Inferior parietal cortex (tissue), 1 donor: Measurements from ENCODE around the gene CHPF.

ENCODE experiments used
- DNase-seq: peaks from one replicate; pipeline ENCODE4 v3.0.0-alpha.2; 2016; ENCODE audit errors: extremely low spot score

The CHPF gene

DNA sequence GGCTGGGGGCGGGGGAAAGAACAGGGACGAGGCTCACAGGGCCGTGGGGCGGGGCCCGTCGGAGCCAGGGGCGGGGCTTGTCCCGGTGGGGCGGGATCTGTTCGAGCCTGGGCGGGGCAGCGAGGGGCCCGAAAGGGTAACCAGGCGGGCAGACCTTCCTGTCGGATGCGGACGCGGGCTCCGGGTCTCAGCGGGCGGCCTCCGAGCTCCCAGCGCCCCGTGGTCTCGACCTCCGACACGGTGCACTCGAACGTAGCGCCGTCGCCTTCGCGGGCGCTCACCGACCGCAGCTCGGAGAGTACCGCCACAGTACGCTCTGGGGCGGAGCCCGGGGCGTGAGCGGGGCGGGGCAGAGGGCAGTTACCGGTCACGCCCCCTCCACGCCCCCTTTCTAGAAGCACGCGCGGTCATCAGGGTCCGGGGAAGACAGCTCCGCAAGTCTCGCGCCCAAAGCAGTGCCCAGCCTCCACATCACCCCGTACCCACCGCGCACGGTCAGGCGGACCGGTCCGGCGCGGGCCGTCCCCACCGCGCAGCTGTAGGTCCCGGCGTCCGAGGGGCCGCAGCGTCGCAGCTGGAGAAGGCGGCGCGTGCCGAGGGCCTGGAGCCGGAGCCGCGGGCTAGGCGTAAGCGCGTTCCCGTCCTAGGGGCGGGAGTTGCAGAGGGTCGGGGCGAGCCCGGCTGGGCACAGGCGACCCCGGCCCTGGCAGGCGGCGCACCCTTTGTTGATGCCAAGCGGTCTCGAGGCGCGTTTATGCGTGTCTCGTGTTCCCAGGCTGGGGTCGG is 9.0 kb upstream of the CHPF start:
- DNase-seq, result peak; percentile 68

DNA sequence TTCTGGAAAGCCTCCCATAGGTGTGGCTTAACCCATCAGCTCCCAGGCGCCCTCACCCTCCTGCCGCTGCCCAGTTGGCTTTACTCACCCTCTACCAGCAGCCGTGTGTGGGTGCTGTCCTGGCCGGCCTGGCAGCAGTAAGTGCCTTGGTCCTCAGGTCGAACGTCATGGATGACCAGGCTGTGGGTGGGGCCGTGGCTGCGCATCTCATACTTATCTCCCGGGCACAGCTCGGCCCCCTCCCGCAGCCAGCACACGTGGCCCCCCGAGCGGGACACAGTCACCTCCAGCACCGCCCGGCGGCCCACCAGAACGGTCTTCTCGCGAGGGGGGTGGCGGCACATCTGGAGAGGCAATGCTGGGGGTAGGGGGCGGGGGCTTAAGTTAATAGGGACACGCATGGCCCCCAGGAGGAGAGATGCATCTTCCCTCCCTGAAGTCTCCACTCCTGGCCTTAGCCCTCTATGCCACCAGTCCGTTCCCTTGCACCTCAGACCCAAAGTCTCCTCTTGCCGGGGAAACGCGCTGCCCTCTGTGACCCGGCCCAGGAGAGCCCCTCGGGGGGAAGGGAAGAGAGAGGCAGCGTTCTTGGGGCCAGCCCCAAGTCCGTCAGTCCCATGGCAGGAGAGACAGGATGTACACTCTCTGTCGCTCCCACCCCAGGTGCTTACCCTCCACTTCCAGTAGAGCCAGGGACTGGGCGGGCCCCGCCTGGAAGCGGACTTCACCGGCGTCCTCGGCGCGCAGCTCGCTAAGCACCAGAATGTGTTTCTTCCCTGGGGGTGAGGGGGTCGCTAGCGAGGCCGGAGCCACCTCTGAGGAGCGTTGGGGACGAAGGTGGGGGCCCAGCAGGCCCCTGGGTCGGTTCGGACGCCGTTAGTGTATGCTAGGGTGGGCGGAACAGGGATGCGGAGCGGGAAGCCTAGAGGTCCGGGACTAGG is 8.1 kb upstream of the CHPF start:
- no peak for DNase-seq

DNA sequence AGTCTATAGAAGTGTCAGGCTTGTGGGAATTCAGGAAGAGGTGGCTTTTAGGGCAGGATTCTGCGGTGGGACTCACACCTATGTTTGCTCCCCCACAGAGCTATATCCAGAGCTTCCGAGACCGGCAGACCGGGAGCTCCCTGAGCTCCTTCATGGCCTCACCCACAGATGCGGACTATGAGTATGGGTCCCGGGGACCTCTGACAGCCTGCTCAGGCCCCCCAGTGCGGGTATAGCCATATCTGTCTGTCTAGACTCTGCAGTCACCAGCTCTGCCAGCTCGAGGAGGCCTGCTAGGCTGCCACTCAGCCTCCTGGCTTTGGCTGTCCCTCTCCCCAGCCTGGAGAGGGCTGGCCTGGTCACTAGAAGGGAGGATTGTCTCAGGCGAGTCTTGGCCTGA is 6.0 kb upstream of the CHPF start:
- DNase-seq, result no peak

DNA sequence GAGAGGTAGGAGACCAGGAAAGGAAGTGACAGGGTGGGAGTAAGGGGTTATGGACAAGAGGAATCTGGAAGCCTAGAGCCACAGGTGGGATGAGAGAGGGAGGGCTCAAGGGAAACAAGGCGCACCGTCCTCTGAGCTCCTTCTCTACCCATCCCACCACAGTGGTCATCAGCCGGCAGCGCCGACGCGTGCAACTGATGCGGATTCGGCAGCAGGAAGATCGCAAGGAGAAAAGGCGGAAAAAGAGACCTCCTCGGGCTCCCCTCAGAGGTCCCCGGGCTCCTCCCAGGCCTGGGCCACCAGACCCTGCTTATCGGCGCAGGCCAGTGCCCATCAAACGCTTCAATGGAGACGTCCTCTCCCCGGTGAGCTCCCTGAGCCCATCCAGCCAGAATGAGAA is 5.4 kb upstream of the CHPF start:
- no peak for DNase-seq

DNA sequence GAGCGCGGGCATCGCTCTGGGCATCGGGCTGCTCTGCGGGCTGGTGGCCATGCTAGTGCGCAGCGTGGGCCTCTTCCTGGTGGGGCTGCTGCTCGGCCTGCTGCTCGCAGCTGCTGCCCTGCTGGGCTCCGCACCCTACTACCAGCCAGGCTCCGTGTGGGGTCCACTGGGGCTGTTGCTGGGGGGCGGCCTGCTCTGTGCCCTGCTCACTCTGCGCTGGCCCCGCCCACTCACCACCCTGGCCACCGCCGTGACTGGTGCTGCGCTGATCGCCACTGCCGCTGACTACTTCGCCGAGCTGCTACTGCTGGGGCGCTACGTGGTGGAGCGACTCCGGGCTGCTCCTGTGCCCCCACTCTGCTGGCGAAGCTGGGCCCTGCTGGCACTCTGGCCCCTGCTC is 4.0 kb upstream of the CHPF start:
- DNase-seq, result no peak

DNA sequence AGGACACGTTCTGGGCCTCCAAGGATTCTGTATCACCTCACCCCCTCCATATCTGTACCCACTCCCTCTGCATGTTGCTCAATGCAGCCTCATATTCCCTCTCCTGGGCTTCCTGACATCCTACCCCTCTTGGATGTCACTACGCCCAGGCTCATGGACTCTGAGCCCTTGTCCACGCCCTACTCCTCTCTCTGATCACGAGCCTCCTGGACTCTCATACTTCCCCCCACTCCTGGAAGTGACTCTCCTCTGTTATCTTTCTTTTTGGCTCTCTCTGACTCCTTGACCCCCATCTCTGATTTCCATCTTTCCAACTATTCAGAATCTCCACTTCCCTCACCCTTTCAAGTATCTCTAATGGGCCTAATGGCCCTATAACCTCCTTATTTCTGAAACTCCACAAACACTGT is 2.3 kb upstream of the CHPF start:
- no peak for DNase-seq

DNA sequence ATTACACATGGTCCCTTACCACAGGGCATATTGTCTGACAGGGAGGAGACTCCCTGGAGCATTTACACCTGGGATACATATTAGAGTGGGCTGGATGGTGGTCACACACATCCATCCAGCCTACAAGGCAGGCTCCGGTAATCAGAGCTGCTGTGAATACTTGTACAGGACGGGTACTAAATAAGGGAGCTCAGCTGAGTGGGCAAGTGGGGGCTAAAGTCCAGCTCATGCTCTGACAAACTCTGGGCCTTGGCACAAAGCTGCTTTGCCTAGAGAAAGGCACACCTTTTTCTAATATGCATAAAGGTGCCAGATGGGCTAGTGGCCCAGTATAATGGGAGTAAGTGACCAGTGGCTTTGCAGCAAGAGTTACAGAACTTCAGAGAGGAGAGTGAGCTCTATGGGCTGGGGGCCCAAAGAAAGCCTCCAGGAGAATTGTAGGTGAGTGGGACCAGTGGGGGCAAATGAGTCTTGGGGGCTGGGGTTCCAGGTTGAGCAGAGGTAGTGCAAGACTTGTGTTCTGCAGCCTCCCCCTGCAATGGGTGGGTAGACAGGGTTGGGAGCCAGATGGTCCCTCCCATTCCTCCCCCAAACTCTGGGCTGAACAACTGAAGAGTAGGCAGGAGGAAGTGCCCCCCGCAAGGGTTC is 1.8 kb upstream of the CHPF start:
- DNase-seq, result no peak

DNA sequence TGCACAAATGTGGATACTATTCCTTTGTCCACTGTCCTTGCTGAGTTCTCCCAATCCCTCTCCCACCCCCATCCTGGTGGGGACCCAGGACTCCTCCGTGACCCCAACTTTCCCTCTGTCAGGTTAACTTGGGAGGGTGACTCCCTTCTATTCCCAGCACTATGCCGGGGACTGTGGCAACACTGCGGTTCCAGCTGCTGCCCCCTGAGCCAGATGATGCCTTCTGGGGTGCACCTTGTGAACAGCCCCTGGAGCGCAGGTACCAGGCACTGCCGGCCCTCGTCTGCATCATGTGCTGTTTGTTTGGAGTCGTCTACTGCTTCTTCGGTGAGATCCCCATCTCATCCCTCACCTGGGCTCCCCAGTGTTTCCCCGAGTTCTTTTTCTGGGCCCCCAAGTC is 958 bp upstream of the CHPF start:
- DNase-seq, result no peak

DNA sequence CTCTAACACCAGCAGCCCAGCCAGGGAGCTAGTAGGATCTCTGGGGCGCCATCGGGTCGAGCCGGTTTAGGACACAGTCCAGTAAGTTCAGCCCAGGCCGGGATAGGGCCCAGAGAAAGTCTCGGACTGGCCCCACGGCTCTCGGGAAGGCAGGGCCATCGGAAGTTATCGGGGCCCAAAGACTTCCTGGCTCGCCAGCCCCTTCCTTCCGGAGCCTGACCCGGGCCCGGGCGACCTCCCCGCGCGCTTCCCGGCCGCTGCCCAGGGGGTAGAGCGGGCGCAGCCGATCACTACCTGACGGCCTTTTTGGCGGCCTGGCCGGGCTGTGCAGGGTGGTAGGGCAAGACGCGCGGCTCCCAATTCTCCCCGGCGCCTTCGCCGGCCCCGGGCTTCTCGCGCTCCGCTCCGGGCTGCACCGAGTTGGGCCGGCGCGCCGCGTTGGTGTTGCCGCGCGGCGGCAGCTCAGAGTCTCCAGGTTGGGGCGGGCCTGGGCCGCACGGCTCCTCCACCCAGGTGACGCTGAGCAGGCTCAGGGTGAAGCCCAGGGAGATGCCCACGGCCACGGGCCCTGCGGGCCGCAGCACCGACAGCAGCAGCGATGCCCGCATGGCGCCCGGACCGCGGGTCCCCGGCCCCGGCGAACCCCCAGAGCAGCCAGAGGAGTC is 546 bp downstream of the CHPF start:
- no peak for DNase-seq

DNA sequence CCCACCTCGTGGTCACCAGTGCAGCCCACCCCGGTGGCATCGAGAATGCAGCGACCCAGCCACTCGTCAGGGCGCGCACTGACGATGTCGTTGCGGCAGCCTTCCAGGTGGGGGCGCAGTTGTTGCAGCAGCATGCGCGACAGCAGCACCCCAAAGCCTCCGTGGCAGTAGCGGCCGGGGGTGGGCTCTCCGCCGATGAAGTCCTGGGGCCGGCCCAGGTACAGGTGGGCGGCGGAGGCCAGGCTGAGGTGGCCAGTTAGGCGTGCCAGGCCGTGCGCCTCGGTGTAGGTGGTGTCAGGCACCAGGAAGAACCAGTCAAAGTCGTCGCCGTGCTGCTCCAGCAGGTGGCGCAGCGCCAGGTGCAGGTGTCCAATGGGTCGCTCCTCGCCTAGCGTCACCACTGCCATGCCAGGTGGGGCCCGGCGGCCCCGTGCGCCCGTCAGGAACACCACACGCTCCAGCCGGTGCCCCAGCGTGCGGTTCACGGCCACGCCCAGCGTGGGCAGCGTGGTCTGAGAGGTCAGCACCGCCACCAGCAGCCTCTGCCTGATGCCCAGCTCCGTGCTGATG is 1.9 kb downstream of the CHPF start:
- DNase-seq, result peak; percentile 66

DNA sequence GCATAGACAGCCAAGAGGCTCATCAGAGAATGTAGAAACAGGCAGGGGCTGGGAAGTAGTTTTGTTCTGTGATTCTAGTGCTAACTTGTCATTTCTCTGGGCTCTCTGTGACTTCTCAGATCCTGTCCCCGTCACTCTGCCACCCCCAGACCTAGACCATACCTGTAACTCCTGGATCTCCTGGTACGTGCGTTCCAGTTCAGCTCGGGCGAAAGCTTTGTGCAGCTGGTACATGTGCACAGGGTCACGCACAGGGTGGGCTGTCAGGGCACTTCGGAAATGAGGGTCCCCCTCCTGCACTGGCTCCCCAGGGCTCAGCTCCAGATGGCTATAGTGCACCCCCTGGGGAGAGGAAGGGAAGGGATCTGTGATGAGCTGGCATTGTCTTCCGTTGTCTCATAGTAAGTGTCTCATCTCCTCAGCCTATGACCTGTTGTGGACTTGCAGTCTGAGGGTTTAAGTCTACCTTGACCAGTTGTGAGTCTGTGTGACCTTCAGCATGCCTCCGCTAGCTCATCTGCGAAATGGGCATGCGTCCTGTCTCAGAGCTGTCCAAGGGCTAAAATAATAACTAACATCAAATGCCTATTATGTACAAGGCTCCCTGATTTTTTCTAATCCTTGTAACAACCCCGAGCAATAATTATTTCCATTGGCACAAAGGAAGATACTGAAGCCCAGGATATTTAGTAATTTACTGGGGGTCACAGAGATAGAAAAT is 2.7 kb downstream of the CHPF start:
- no peak for DNase-seq

DNA sequence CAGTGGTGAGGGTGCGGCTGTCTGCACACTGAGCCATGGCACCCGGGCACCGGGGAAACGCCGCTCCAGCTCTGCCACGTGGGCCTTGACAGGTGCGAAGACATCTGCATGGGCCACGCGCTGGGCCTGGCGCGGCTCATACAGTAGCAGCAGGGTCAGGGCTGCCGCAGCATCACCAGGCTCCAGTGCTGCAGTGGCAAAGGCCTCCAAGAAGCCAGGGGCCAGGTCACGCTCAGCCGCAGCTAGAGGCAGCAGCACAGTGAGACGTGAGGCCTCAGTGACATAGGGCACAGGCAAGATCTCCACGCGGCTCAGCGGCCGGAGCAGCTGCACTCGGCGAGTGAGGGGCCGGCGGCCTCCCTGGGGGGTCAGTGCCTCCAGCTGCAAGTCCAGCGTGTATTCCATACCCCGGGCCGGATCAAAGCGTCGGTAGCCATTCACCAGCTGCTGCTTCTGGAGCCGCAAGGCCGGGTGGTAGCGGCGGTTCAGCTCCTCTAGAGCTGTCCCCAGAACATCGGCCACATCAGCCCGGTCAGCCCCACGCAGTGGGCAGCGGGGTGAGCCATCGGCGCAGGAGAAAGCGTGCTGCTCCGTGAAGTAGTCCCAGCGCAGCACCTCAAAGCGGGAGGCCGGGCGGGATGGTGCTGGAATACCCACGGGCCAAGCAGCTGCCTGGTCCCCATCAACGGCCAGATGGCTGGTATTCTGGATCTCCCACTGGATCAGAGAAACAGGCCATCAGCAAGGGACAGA is 3.5 kb downstream of the CHPF start:
- DNase-seq, result no peak

DNA sequence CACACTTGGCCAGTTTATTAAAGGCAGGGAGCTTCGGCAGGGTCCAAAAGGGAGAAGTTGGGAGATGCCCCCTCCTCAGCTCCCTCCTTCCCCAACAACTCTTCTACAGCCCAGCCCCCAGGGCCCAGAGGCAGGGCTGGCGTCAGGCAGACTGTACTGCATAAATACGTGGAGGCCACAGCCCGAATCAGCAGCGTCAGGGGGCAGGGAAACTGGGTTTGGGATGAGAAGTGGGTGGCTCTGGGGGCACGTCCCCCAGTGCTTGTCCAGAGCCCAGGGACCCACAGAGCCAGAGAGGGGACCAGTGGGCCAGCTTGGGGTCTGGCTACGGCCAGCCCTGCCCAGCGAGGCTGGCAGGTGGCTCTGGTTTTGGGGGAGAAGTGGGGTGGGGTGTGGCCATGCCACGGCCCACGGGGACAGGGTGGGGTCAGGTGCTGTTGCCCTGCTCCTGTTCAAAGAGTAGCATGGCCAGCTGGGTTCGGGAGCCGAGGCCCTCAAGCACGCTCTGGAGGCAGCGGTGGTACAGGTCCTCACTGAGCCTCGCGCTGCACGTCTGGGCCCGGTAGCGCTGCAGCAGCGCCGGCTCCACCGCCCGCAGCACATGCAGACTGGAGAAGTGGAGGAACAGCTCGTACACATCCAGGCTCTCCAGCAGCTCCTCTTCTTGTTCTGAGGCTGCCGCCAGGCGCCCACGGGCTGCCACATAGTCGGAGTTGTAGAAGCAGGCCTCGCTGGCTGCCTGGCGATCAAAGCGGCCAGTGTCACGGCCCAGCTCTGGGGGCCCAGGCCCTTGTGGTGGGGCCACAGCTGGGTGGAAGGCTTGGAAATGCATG is 4.4 kb downstream of the CHPF start:
- DNase-seq, result no peak

DNA sequence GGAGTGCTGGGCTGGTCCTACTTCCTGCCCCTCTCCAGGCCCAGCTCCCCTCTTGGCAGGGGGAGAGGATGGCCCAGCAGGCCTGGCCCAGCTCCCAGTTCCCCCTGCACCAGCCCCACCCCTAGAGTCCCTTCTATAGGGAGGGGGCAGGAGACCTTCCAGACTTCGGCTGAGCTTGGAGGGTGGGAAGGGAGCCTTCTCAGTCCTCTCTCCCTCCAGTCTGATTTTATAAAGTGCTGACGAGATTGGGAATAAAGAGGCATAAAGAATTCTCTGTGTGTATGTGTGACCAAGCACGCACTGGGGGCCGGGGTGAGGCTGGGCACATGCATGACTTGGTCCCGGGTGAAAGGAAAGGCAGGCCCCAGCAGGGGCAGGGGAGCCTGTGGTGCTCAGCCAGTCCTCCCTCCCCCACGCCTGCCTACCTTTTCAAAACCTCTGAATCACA is 5.1 kb downstream of the CHPF start:
- no peak for DNase-seq

DNA sequence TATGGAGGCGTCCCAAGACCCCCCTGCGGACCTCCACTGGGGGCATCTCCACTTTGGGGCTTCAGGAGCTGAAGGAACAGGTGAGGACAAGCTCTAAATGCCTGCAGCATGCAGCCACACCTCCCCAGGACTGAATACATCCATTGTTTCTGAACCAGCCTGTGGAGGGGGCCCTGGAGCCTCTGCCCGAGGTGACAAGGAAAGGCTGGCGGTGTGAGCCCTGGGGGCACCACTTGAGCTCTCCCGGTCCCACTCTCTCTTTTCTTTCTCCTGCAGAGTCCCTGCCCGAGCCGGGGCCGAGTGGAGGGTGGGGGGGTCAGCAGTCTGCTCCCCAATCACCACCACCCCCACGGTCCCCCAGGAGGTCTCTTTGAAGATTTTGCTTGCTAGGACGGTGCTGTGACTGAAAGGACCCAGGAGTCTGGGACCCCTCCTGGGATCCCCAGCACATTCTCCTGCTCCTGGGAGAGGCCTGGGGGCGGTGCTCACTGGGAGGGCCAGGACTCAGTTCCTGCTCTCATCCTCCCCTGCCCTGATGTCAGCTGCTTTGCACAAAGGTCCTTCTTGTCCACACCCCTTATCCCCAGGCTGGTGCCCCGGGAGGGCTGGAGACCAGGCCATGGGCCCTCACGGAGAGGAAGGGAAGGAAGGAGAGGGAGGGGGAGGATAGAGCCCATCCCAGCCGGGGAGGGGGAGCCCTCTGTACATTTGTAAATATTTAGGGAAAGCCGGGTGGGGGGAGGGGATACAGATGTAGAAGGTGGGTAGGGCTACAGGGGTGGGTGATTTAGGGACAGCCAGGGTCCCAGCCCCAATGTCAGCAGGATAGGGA is 5.7 kb downstream of the CHPF start:
- DNase-seq, result no peak

DNA sequence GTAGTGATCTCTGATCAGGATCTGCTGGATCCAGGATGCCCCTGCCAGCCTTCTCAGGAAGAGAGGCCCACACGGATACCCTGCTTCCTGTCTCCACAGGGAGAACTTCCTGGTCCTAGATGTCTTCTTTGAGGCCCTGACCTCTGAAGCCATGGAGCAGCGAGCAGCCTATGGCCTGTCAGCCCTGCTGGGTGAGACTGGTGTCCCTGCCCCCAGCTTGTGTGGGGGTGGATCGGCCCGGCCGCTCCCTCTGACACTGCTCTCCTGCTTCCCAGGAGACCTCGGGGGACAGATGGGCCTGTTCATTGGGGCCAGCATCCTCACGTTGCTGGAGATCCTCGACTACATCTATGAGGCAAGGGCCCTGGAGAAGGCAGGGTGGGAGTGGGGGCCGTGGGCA is 6.6 kb downstream of the CHPF start:
- no peak for DNase-seq

DNA sequence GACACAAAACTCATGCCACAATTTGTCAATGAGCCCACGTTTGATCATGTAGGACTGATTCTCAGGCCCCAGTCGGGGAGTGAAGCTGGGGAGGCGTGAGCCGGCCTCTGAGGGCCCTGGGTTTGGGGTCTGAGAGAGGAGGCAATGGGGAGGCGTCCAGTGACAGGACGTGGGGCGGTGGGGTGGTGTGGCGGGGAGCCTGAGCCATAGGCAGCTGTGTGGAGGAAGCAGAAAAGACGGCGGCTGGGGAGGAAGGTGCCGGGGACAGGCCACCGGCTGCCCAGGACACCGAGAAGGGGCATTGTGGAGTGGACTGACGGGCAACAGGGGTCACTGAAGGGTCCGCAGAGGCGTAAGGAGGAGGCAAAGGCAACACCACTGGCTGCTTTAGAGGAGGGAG is 7.2 kb downstream of the CHPF start:
- DNase-seq, result no peak

DNA sequence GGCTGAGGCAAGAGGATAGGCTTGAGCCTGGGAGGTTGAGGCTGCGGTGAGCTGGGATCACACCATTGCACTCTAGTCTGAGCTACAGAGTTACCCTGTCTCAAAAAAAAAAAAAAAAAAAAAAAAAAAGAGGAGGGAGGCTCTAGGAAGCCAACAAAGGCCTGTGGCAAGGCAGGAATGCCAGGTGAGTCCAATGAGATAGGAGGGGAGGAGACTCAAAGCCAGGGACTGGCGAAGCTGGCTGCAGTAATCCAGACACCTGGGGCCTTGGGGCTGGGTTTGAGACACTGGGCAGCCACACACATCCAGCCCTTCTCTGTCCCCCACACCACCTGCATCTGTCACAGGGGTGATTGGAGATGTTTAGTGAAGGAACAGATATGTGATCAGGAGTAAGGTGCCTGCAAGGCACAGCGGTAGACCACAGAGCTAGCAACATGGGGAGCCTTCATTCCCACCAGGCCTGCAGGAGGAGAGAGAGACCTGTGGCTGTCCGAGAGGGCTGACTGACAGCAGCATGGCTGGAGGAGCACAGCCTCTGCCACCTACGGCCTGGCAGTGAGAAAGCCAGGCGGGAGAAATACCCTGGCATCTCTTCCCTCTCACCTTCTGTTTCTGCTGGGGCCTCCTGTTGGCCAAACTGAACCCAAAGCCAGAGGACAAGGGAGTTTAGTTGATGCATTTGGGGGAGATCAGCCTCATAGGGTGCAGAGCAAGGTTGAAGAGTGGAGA is 9.5 kb downstream of the CHPF start:
- no peak for DNase-seq
